Epithelial cell of prostate (primary cell): ENCODE data around the gene ADAM19.

Experiments used
- DNase-seq: peaks from one replicate; pipeline ENCODE4 v3.0.0-alpha.2; 2011; ENCODE audit warnings: low read depth, low spot score
- H3K27ac ChIP-seq: fragments of 450-650 bp; 2 replicates; pipeline ENCODE4 v1.5.1; 2017; ENCODE audit warnings: mild to moderate bottlenecking

Gene ADAM19, protein sequence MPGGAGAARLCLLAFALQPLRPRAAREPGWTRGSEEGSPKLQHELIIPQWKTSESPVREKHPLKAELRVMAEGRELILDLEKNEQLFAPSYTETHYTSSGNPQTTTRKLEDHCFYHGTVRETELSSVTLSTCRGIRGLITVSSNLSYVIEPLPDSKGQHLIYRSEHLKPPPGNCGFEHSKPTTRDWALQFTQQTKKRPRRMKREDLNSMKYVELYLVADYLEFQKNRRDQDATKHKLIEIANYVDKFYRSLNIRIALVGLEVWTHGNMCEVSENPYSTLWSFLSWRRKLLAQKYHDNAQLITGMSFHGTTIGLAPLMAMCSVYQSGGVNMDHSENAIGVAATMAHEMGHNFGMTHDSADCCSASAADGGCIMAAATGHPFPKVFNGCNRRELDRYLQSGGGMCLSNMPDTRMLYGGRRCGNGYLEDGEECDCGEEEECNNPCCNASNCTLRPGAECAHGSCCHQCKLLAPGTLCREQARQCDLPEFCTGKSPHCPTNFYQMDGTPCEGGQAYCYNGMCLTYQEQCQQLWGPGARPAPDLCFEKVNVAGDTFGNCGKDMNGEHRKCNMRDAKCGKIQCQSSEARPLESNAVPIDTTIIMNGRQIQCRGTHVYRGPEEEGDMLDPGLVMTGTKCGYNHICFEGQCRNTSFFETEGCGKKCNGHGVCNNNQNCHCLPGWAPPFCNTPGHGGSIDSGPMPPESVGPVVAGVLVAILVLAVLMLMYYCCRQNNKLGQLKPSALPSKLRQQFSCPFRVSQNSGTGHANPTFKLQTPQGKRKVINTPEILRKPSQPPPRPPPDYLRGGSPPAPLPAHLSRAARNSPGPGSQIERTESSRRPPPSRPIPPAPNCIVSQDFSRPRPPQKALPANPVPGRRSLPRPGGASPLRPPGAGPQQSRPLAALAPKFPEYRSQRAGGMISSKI

GRCh38 chr5:157575381-157576020 lies at the start of gene ADAM19:
Gene ADAM19 (minus strand): TSS chr5:157575775. CDS start chr5:157575696, 79 bp downstream.
- no peak for DNase-seq
- H3K27ac ChIP-seq, result peak within 1 kb of the TSS; percentile 38

DNA sequence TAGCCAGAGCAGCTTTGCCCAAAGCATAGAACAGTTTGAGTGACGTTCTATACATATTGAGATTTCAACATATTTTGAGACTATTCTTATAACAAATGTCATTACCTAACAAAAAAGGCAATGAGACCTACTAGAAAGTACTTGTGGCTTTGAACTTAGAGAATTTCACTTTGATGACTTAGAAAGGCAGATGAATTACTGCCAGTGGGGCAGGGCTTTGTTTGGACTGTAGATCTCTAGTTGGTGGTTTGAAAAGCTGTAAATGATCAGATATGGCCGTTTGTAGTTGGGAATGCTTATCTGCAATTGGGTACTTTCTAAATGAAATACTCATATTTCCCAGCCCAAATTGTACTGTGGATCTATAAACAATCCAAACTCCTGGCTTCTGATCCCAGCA lies 48.6 kb upstream of the ADAM19 start:
- no peak for DNase-seq
- H3K27ac ChIP-seq, result no peak overlapping the region

- no peak for DNase-seq
- H3K27ac ChIP-seq, result no peak overlapping the region
Measured at GRCh38 chr5:157620776-157621175, 45.2 kb upstream of the ADAM19 start.

- DNase-seq, result no peak
- no peak overlapping the region for H3K27ac ChIP-seq
Measured at GRCh38 chr5:157618191-157618765, 42.7 kb upstream of the ADAM19 start.

DNA sequence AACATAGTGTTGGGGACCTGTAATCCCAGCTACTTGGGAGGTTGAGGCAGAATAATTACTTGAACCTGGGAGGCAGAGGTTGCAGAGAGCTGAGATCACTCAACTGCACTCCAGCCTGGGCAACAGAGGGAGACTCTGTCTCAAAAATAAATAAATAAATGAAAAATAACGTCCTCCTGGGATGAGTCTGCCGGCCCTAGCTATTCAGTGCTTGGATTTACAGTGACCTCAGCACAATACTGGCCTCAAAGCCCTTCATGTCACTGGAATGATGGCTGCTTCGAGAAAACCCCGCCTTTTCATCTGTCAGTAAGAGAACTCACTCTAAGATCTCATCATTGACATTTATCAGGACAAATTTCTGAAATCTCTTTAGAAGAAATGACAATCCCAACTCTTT lies 41.2 kb upstream of the ADAM19 start:
- DNase-seq, result no peak

DNA sequence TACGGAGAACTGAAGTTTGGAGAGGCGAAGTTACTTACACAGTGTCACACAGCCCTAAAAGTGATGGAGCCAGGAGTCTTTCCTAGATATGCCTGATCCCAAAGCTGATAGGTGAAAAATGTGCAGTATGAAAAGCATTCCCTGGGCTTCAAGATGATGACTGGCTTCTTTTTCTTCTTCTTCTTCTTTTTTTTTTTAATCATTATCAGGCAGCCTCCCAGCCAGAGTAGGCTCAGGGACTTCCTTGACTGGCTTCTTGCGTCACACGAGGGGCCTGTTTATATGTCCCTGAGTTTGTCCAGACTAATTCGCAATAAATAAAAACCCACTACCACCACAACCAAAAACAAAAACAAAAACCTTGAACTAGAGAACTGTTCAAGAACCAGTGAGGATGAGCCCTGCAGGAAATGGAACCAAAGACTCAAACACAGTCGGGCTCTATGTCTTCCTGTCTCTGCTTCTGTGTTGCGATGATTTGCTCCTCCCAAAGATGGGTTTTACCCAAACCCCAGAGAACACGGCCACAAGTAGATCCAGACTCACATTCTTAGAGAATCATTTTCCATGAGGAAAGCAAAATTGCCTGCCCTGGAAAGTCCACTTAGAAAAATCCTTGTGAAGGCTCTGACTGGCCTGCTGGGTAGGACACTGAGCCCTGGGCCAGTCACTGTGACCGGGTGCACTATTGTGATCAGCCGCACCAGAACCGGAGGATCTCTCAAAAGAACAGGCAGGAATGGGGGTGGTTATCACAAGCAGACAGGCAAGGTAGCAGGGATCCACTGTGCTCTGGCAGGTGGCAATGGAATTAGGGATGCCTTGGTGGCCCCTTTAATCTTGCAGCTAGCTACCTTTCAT lies 38.0 kb upstream of the ADAM19 start:
- no peak for DNase-seq
- no peak overlapping the region for H3K27ac ChIP-seq

More for the DNA sequence above, 41.2 kb upstream of the ADAM19 start:
- no peak overlapping the region for H3K27ac ChIP-seq

DNA sequence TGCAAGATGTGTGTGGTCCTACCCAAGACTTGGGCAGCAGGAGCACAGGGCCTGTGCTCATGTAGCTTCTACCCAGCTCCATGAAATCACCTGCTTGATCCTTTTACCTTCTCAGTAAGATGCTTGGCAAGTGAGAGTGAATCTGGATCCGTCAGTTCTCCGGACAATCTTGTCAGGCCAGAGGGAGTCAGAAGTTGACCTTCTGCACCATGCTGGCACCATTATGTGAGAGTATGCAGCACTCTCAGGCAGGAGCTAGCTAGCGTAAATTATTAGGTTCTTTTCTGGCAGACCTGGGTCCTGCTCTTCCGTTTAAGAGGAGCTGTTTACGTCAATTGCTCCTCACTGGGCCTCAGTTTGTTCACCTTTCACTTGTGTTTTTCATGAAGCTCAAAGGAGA lies 37.0 kb upstream of the ADAM19 start:
- H3K27ac ChIP-seq, result peak overlapping the region; percentile 51
- no peak for DNase-seq

GRCh38 chr5:157611571-157612476 lies 36.2 kb upstream of the ADAM19 start:
- peak; percentile 66 for DNase-seq
- H3K27ac ChIP-seq, result peak overlapping the region; percentile 51

DNA sequence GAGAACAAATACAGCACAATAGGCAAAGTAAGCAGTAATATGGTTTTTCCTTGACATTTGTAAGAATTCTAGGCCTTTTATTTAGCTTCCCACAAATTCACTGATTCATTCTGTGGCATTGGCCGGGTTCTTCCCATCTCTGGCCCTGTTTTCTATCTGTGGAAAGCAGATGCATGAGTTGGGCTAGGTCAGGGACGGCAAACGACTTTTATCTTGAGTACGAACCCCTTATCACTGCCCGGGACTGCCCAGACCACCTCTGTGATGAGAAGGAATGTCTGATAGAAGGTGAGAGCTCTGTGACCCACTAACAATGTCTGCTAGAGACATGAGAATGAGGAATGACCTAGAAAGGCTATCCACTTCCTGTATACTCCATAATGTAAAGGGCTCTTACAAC lies 35.4 kb upstream of the ADAM19 start:
- H3K27ac ChIP-seq, result no peak overlapping the region
- no peak for DNase-seq

GRCh38 chr5:157608972-157609565 lies 33.5 kb upstream of the ADAM19 start:
- peak overlapping the region; percentile 98 for H3K27ac ChIP-seq
- no peak for DNase-seq

DNA sequence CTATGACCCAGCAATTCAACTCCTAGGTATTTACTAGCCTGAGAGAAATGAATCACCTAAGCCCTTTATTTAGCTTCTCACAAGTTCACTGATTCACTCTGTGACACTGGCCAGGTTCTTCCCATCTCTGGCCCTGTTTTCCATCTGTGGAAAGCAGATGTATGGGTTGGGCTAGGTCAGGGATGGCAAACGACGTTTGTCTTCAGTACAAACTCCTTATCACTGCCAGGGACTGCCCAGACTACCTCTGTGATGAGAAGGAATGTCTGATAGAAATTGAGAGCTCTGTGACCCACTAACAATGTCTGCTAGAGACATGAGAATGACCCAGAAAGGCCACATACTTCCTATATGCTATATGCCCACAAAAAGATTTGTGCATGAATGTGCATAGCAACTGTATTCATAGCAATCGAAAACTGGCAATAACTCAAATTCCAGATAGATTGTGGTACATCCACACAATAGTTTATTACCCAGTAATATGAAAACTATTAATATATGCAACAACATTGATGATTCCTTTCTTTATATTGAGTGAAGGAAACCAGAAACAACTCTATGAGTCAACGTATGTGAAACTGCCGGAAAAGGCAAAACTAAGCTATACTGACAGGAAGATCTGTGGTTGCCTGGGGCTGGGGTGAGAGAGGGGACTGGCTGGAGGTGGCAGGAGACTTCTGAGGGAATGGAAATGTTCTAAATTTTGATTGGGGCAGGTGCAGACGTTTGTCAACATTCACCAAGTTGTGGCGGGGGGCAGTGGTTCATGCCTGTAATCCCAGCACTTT lies 32.0 kb upstream of the ADAM19 start:
- peak overlapping the region; percentile 98 for H3K27ac ChIP-seq
- DNase-seq, result peak; percentile 95

DNA sequence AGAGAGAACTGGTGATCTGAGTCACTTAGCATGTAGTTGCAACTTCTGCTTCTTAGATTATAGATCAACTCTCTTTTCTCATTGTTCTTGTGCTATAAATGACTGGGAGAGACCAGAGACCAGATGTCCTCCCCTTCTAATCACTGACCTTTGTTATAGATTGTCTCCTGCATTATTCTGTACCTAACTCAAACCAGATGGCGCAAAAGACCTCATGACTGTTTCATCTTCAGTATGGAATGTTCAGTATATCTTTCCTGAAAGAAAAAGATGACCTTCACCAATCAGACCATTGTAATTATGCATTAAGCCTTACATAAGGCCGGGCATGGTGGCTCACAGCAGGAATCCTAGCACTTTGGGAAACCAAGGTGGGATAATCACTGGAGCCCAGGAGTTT lies 30.5 kb upstream of the ADAM19 start:
- DNase-seq, result no peak
- peak overlapping the region; percentile 98 for H3K27ac ChIP-seq

- DNase-seq, result peak; percentile 95
- H3K27ac ChIP-seq, result peak overlapping the region; percentile 98
Measured at GRCh38 chr5:157603333-157604190, 28.0 kb upstream of the ADAM19 start.

DNA sequence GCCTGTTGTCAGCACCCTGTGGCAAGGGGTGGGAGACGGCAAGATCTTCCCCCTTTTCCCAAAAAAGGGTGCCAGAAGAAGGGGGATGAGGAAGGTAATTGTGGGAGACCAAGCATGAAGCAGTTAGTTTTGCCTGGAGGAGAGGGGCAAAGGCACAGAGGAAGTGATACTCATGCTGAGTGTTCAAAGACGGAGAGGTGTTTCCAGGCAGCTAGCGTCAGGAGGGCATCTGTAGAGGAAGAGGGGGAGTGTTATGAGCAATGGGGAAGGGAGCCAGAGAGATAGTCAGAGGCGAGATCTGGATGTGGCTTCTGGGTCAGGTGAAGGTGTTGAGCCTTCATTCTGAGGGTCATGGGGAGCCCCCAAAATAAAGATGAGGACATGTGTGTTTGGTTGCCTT lies 26.9 kb upstream of the ADAM19 start:
- DNase-seq, result peak; percentile 73
- peak overlapping the region; percentile 98 for H3K27ac ChIP-seq

DNA sequence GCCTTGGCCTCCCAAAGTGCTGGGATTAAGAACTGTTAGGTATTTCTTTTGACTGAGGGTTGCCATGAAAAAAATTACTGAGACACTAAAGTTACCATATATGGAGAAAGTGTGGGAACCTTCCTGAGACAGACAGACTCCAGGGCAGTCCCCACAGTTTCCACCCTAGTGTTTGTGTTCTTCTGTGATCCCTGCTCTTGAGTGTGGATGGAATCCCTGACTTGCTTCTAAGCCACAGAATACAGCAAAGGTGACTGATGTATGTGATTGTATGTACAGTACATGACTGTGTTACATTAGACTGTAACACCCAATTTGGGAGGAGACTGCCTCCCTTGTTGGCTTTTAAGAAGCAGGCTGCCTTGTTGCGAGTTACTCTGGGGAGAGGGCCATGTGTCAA lies 24.7 kb upstream of the ADAM19 start:
- no peak for DNase-seq
- H3K27ac ChIP-seq, result no peak overlapping the region

GRCh38 chr5:157599565-157599964 lies 24.0 kb upstream of the ADAM19 start:
- no peak overlapping the region for H3K27ac ChIP-seq
- no peak for DNase-seq
